ENCODE data around the gene RASAL2.
"Not testable (repeated sequence)": the region's sequence is repeated elsewhere in the genome, so short reads cannot be mapped to it uniquely, and the experiment has no call there.

The RASAL2 gene

GRCh38 chr1:178120520-178121052 lies 26.7 kb downstream of the RASAL2 start:
- DNase-seq: not testable (repeated sequence)

- DNase-seq: no peak
These were observed 28.0 kb downstream of the RASAL2 start for GRCh38 chr1:178121883-178122282.

GRCh38 chr1:178122283-178122682 lies 28.4 kb downstream of the RASAL2 start:
- DNase-seq: no peak

- DNase-seq: no peak
These were observed 30.2 kb downstream of the RASAL2 start for GRCh38 chr1:178124115-178124514.

GRCh38 chr1:178126261-178126660 lies 32.4 kb downstream of the RASAL2 start:
- no peak for DNase-seq

GRCh38 chr1:178126741-178127185 lies 32.9 kb downstream of the RASAL2 start:
- DNase-seq: no peak

- DNase-seq: no peak
These were observed 33.7 kb downstream of the RASAL2 start for GRCh38 chr1:178127482-178128191.

- no peak for DNase-seq
These were observed 39.5 kb downstream of the RASAL2 start for GRCh38 chr1:178133239-178133989.

GRCh38 chr1:178134061-178134460 lies 40.2 kb downstream of the RASAL2 start:
- no peak for DNase-seq

GRCh38 chr1:178137238-178137637 lies 43.3 kb downstream of the RASAL2 start:
- no peak for DNase-seq

GRCh38 chr1:178142806-178143205 lies 48.9 kb downstream of the RASAL2 start:
- DNase-seq: no peak

- DNase-seq: no peak
These were observed 50.1 kb downstream of the RASAL2 start for GRCh38 chr1:178143730-178144690.

GRCh38 chr1:178145605-178146004 lies 51.7 kb downstream of the RASAL2 start:
- DNase-seq: no peak

- no peak for DNase-seq
These were observed 52.5 kb downstream of the RASAL2 start for GRCh38 chr1:178146436-178146835.

- no peak for DNase-seq
These were observed 56.7 kb downstream of the RASAL2 start for GRCh38 chr1:178150610-178151009.

- no peak for DNase-seq
These were observed 57.9 kb downstream of the RASAL2 start for GRCh38 chr1:178151831-178152230.

GRCh38 chr1:178155481-178156255 lies 61.8 kb downstream of the RASAL2 start:
- DNase-seq: no peak

GRCh38 chr1:178160736-178161475 lies 67.0 kb downstream of the RASAL2 start:
- no peak for DNase-seq

GRCh38 chr1:178161516-178161915 lies 67.6 kb downstream of the RASAL2 start:
- DNase-seq: no peak

- no peak for DNase-seq
These were observed 71.3 kb downstream of the RASAL2 start for GRCh38 chr1:178165196-178165595.

GRCh38 chr1:178166429-178167024 lies 72.6 kb downstream of the RASAL2 start:
- no peak for DNase-seq
